Neural cell (in vitro differentiated cells): ENCODE results near the gene IFTAP.

Experiments
- POLR2AphosphoS5 ChIP-seq: IDR thresholded peaks from 2 replicates; pipeline ENCODE4 v1.6.1; 2012
- RAD21 ChIP-seq: fragments of 450-650 bp; conservative IDR thresholded peaks from 2 replicates; pipeline ENCODE4 v1.6.1; 2014; ENCODE audit warnings: antibody characterized with exemption, mild to moderate bottlenecking, moderate library complexity
- TF ChIP-seq, protein P1 (sequence below): fragments of 450-650 bp; IDR thresholded peaks from 2 replicates; pipeline ENCODE4 v1.5.1; 2014; ENCODE audit warnings: antibody characterized with exemption, mild to moderate bottlenecking, moderate library complexity; ENCODE audit not compliant: poor library complexity, severe bottlenecking

DNA sequence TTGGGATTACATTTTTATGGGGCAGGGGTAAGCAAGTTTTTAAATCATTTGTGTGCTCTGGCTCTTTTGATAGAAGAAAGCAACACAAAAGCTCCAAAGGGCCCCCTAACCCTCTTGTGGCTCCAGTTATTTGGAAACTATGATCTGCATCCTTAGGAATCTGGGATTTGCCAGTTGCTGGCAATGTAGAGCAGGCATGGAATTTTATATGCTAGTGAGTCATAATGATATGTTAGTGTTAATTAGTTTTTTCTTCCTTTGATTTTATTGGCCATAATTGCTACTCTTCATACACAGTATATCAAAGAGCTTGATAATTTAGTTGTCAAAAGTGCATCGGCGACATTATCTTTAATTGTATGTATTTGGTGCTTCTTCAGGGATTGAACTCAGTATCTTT lies 16.4 kb upstream of the IFTAP start:
- no peak for TF ChIP-seq RAD21
- TF ChIP-seq POLR2AphosphoS5, result no peak
- TF ChIP-seq, protein P1, sequence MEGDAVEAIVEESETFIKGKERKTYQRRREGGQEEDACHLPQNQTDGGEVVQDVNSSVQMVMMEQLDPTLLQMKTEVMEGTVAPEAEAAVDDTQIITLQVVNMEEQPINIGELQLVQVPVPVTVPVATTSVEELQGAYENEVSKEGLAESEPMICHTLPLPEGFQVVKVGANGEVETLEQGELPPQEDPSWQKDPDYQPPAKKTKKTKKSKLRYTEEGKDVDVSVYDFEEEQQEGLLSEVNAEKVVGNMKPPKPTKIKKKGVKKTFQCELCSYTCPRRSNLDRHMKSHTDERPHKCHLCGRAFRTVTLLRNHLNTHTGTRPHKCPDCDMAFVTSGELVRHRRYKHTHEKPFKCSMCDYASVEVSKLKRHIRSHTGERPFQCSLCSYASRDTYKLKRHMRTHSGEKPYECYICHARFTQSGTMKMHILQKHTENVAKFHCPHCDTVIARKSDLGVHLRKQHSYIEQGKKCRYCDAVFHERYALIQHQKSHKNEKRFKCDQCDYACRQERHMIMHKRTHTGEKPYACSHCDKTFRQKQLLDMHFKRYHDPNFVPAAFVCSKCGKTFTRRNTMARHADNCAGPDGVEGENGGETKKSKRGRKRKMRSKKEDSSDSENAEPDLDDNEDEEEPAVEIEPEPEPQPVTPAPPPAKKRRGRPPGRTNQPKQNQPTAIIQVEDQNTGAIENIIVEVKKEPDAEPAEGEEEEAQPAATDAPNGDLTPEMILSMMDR, result no peak
